Activated CD4-positive, alpha-beta T cell treated with anti-CD3 and anti-CD28 coated beads, Interleukin-2, Interleukin-6, amounts not matched to agents 100 ng/mL and 50 ng/mL, durations not matched to agents 16 hours and 8 hours (primary cell): ENCODE measurements around the gene SMOC1.
A peak's percentile ranks its signal among the peaks of the same experiment; 100 is the strongest.

Source experiments
- DNase-seq: peaks from one replicate; pipeline ENCODE4 v3.0.0-alpha.2; 2020

SMOC1 gene

GRCh38 chr14:70018230-70018629, 139.0 kb downstream of the SMOC1 start:
- no peak for DNase-seq

GRCh38 chr14:70018713-70019211, 139.5 kb downstream of the SMOC1 start:
- peak; percentile 13 for DNase-seq

DNA sequence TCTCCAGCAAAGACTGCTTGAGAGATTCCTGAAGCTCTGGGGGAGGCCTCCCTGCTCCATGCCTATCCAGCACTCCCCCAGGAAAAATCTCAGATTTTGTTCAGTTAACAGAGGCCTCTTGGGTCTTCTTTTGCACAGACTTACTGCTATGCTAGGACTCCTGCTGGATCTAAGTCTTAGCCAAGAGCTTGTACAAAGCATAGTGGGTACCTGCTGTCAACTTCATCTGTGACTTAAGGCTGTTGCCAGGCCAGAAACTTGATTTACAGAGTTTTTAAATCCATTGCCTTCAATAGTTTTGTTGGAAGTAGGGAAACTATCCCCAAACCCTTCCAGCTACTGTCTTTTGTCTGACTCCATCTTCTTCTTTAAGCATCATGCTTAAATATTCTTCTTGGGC, 140.5 kb downstream of the SMOC1 start:
- DNase-seq = no peak

- no peak for DNase-seq
Observed at GRCh38 chr14:70020352-70021170, 141.3 kb downstream of the SMOC1 start.

DNA sequence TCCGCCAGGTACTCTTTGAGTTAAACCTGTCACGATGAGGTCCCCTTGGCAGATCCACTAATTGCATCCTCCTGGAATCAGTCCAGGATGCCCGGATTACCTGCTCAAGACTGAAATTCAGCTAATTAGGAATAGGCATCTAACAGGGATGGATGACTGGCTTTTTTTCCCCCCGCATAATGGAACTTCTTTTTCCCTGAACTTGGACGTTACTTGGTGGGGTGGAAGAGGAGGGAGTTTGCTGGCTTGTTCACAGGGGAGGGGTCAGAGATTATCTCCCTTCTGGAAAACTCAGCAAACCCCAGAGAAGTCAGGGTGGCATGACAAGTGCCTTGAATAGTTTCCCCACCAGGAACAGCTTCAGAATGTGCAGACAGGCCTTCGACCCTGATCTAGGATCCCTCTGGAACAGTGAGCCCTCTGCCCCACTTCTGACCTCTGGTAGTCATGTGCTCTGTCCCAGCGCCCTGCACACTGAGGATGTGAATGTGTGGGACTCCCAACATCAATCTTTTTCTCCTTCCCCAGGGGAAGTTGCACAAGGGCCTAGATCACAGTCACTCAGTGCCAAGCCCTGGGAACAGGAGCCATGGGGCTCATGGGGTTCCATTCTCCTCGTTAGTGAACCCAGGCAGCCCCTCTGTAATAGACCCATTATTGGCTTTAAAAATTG, 142.5 kb downstream of the SMOC1 start:
- no peak for DNase-seq

DNA sequence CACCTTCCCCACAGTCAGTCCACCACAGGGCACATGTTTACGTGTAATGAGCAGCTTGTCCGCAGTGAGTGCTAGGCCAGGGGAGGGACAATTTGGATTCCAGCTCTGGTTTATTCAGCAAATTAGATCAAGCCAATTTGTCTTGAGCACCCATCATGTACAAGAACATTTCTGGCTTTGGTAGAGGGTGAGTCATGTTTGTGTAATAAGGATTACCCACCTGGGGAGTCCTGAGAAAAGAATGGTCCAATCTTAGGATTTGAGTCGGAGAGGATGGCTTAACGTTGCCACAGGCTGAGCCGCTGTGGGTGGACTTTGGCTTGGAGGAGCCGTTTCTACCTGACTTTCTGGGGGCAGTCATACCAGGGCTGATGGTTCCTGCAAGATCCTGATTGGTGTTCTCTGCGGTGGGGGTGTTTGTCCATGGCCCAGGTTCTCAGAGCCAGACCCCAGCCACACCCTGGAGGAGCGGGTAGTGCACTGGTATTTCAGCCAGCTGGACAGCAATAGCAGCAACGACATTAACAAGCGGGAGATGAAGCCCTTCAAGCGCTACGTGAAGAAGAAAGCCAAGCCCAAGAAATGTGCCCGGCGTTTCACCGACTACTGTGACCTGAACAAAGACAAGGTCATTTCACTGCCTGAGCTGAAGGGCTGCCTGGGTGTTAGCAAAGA, 143.7 kb downstream of the SMOC1 start:
- no peak for DNase-seq

GRCh38 chr14:70023871-70024270, 144.7 kb downstream of the SMOC1 start:
- no peak for DNase-seq

- peak; percentile 79 for DNase-seq
Observed at GRCh38 chr14:70027785-70028428, 148.7 kb downstream of the SMOC1 start.

DNA sequence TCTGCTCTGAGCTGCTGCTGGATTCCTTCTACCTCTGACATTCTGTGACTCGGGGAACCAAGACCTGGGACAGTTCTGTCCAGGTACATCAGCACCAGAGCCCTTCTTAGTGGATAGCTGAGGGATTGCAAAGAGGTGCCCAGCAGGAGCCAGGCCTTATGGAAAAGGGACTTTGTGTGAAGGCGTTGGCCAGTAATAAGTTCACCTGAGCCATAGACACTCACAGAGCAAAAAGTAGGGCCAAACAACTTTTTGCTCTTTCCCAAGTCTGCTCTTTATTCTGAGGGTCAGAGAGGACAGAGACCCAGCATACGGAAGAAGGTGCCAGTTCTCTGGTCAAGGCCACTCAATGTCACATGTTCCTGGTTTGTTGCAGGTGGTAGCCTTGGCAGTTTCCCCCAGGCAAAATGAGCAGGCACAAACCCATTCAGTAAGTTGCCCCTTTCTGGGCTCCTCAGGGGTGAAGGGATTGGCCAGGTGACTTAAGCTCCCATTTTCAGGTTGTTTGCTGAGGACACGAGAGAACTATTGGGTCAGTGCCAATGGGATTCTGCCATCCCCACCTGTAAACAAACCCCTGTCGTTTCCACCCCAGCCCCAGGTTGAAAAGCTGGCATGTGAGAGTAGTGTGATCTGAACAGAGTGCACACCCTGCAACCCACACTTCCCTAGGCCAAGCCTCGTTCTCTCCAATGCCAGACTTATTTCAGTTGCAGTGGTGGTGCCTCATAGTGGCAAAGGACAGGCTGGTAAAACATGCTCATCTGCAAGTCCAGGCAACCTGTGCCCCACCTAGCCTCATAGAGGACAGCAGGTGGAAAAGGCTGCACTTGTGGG, 150.3 kb downstream of the SMOC1 start:
- no peak for DNase-seq

DNA sequence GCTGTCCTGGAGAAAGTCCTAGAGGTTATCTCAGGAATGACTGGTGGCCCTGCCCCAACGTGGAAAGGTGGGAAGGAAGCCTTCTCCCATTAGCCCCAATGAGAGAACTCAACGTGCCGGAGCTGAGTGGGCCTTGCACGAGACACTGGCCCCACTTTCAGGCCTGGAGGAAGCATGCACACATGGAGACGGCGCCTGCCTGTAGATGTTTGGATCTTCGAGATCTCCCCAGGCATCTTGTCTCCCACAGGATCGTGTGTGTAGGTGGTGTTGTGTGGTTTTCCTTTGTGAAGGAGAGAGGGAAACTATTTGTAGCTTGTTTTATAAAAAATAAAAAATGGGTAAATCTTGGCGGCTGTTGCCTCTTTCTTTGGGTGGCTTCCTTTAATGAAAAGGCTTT, 152.8 kb downstream of the SMOC1 start:
- DNase-seq = no peak

DNA sequence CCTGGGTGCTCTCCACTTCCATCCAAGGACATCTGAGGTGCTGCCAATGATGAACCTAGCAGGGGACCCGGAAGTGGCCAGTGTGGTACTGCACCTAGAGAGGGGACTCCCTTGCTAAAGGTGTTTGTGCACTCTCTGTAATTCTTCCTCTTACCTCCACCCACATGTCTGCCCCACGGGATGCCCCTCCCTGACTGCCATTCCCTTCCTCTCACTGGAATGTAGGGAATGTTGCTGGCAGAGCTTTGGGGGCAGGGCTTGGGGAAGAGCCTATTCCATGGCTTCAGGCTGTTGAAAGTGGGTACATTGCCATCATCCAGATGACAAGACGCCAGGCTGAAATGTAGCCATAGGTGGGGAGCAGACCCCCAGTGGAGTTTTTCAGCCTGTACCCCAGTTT, 153.2 kb downstream of the SMOC1 start:
- DNase-seq = no peak

DNA sequence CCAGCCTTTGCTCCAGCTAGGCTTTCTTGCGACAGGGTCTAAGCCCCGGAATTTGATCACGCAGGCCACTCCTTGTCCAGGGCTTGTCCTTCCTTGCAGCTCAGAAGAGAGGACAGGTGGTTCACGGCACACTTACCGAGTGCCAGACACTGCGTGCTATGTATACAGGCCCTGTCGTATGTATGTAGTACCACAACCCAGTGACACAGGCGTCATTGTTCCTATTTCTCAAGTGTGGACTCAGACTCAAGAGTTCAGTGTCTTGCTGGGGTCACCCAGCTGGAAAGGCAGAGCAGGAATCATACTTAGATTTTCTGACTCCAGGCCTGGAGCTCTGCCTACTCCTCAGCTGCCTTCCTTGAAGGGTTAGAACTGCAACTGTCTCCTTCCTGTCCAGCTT, 153.9 kb downstream of the SMOC1 start:
- DNase-seq = no peak

DNA sequence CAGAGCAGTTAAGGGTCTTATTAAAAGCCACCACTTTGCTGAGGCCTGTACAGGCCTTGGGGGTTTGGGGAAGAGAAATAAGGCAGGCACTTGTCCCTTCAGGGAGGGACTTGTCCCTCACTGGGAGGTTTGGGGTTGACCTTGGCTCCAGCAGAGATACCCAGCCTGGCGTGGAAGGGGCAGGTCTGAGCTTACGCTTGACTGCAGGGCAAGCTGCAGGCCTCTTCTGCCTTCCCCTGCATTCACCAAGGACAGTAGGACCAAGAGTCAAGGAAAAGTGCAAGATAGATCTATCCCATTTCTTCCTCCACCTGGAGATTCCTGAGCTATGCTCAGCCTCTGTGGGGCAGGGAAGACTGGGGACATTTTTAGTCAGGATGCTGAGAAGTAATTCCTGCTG, 154.3 kb downstream of the SMOC1 start:
- no peak for DNase-seq

DNA sequence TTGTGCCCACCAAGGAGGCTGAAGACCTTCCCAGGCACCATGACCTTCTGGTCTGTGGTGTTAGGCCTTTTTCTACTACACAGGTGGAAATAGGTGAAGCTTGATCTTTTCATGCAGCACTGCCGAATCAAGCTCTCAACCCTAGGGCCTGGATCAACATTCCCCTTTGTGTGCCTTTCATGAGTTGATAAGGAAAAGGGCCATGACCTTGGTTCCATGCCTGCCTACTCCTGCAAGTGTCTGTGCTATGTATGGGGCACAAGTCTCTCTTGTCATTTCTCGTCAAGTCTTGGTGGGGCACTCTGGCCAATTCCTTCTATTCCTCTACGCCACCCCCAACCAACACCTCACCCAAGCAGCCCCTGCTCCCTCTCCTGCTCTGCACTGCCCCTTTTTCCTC, 155.0 kb downstream of the SMOC1 start:
- no peak for DNase-seq

DNA sequence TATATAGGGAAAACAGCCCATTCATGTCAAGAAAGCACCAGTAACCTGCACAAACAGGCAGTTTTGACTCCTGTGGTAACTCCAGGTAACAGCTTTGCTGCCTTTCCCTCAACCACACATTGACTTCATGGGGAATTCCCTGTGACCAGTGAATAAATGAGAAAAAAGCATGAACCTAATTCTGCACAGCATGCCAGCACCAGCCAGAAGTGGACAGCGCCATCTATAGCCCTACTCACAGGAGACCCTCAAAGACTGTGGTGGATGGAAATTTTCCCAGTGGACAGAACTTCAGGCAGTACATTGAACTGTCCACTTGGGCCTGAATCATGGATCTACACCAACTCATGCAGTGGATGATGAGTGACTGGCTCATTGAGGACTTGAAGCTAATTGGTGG, 157.4 kb downstream of the SMOC1 start:
- no peak for DNase-seq

GRCh38 chr14:70043001-70043400, 163.8 kb downstream of the SMOC1 start:
- no peak for DNase-seq

- no peak for DNase-seq
Observed at GRCh38 chr14:70045310-70045709, 166.1 kb downstream of the SMOC1 start.

GRCh38 chr14:70045844-70046535, 166.8 kb downstream of the SMOC1 start:
- DNase-seq = no peak

DNA sequence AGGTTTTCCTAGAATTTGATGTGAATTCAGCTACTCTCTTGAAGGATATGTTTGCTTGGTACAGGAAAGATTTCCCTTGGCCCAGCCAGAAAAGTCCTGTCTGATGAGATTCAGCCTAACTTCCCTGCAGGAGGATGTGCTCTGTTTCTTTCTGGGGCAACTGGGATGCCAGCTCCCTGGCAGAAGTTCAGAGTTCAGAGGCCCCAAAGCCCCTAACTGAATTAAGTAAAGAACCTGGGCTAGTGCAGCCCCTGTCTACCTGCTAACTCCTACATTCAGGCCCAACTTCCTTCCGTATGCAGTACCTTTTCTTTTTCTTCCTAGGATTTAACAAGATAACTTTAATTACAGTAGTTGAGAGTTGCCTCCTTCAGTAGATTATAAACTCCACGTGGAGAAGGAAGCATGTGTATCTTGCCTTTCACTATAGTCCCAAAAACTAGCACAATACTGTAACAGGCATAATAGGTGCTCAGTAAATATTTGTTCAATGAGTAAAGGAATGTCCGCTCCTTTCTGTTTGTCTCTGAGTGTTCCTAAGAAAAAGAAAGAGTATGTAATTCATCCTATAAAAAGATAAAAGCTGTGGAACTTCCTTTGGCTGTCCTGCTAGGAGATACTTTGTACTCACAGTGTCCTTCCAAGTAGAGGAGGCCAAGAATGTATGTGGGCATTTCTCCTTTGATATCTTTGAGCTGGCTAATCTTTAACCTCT, 168.5 kb downstream of the SMOC1 start:
- DNase-seq = no peak

- no peak for DNase-seq
Observed at GRCh38 chr14:70048313-70048654, 169.1 kb downstream of the SMOC1 start.

DNA sequence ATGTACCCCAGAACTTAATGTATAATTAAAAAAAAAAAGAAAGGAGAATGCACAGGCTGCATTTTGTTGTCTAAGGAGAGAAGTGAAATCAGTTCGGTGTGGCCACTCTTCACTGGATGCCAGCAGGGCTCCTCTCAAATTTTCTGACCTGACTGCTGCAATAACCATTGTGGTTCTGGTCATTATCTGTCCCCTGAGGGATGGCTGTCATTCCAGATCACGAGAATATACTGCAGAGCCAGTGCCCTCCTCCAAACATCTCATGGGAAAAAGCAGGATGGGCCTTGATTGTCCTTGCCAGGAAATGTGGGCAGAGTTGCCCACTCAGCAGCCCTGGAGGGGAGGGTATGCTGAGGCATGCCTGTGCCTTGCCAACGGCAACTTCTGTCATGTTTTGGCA, 170.4 kb downstream of the SMOC1 start:
- no peak for DNase-seq
